Sigmoid colon (tissue), 3 donors: Measurements from ENCODE around the gene KIF26B.

Experiments
- POLR2A ChIP-seq, 2 donors: fragments of 450-650 bp; IDR thresholded peaks; one replicate each; pipeline ENCODE4 v1.6.1; 2016; ENCODE audit warnings: antibody characterized with exemption in 2 of 2, mild to moderate bottlenecking in 2 of 2, moderate library complexity in 2 of 2
- TF ChIP-seq, protein P1 (sequence below), 4 experiments: fragments of 450-650 bp in 3 of 4; fragments of 200-600 bp in 1 of 4; IDR thresholded peaks; one replicate each; pipeline ENCODE4 v1.5.1; 2016 to 2019; ENCODE audit warnings: antibody characterized with exemption in 4 of 4, mild to moderate bottlenecking in 3 of 4, moderate library complexity in 2 of 4

DNA sequence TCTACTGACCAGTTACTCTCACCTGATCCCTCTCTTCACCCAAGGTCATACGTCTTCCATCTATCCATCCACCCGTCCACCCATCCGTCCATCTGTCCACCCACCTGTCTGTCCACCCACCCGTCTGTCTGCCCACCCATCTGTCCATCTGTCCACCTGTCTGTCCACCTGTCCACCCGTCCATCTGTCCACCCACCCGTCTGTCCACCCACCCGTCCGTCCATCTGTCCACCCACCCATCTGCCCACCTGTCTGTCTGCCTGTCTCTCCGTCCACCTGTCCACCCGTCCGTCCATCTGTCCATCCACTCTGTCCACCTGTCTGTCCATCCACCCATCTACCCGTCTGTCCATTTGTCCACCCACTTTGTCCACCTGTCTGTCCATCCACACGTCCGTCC, 11.8 kb upstream of the KIF26B start:
- TF ChIP-seq, protein P1, sequence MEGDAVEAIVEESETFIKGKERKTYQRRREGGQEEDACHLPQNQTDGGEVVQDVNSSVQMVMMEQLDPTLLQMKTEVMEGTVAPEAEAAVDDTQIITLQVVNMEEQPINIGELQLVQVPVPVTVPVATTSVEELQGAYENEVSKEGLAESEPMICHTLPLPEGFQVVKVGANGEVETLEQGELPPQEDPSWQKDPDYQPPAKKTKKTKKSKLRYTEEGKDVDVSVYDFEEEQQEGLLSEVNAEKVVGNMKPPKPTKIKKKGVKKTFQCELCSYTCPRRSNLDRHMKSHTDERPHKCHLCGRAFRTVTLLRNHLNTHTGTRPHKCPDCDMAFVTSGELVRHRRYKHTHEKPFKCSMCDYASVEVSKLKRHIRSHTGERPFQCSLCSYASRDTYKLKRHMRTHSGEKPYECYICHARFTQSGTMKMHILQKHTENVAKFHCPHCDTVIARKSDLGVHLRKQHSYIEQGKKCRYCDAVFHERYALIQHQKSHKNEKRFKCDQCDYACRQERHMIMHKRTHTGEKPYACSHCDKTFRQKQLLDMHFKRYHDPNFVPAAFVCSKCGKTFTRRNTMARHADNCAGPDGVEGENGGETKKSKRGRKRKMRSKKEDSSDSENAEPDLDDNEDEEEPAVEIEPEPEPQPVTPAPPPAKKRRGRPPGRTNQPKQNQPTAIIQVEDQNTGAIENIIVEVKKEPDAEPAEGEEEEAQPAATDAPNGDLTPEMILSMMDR (IDR thresholded peaks at IDR 0.05) = no peak
- TF ChIP-seq POLR2A (IDR thresholded peaks at IDR 0.05) = no peak
